Measurements from ENCODE around the gene FNDC3B. TPM values are rescaled to one million over a fixed set of nuclear protein-coding genes. Genes with fewer than 3 reads are reported as not detected.

The FNDC3B gene
- total RNA-seq, 2 donors from 2014 or later = 9.2 to 17.1 TPM

DNA sequence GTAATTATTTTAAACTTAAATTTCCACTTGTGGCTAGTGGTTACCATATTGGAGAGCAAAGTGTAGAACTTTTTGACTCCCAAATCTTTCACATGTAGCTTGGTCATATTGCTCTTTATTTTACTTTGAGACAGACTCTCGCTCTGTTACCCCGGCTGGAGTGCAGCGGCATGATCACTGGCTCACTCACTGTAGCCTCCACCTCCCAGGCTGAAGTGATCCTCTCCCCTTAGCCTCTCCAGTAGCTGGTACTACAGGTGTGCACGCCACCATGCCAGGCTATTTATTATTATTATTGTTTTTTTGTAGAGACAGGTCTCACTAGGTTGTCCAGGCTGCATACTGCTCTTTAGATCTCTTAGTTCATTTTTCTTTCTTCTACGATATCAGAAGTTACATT lies 3.9 kb downstream of the FNDC3B start:
- Mint-ChIP-seq H3K27ac (no peak overlapping the region), H3K9me3 (no peaks in the 10 kb centered on the region), H3K36me3 (peaks cover 5 to 11% of the 10 kb centered on the region in 2 donors)
- ATAC-seq (no peak), DNase-seq (ENCODE audit: low spot score in 2 of 2) (no peak)

DNA sequence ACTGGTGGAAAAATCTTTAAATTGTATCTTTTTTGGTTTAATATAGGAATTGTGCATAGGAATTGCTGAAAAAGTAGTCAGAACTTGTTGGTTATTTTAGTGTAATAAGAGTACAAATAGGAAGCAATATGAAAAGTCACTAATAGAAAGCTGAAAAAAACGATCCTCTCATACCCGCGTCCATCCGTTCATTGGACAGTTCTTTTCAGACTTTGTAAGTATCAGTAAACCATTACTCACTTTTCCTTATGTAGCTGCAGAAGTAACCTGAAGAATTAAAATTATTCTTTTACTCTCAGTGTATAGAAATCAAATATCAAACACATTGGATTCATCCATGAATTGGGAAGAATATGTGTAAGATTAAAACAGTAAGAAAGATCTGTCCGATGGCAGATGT lies 4.4 kb downstream of the FNDC3B start:
- Mint-ChIP-seq H3K36me3 (peaks cover 5 to 11% of the 10 kb centered on the region in 2 donors), H3K27ac (no peak overlapping the region), H3K9me3 (no peaks in the 10 kb centered on the region)
- DNase-seq (ENCODE audit: low spot score in 2 of 2) (no peak), ATAC-seq (no peak)

DNA sequence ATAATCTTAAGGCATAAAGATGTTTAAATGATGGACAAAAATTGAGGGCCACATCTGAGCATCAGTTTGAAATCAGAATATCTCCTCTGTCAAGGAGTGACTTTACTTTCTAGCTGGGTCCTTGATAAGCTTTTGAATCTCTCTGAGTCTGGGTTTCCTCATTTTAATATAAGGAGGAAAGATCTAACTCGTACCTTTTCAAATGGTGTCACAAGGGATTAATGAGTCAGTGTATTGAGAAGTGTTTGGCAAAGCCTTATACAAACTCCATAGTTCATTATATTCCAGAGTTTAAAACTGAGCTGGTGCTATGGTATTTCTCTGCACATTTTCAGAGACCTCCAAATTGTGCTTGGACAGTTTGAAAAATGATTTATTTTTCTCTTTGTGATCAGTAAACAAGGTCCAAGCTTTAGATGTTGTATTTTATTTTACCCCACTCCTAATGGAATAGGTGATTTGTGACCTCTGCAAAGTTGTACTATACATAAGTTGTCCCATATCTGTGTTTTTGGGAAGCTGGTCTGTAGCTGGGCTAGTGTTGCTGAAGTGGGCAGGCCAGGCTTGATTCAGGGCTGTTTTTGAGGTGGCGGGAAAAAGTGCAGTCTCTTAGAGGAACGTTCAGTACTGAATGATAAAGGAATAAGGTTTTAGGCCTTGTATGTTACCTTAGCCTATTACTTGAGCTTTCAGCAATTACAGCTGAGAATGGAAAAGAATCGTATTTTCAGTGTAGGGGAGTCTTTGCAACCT lies 5.6 kb downstream of the FNDC3B start:
- DNase-seq (ENCODE audit: low spot score in 2 of 2) (no peak), ATAC-seq (no peak)
- Mint-ChIP-seq H3K36me3 (peaks cover 4 to 9% of the 10 kb centered on the region in 2 donors), H3K9me3 (no peaks in the 10 kb centered on the region), H3K27ac (no peak overlapping the region)

GRCh38 chr3:172046268-172046915 lies 7.0 kb downstream of the FNDC3B start:
- Mint-ChIP-seq H3K27ac (no peak overlapping the region), H3K9me3 (no peaks in the 10 kb centered on the region), H3K36me3 (peaks cover 6 to 16% of the 10 kb centered on the region in 2 donors)
- peak; percentile 78 to 83 for ATAC-seq
- DNase-seq (ENCODE audit: low spot score in 2 of 2) = no peak

DNA sequence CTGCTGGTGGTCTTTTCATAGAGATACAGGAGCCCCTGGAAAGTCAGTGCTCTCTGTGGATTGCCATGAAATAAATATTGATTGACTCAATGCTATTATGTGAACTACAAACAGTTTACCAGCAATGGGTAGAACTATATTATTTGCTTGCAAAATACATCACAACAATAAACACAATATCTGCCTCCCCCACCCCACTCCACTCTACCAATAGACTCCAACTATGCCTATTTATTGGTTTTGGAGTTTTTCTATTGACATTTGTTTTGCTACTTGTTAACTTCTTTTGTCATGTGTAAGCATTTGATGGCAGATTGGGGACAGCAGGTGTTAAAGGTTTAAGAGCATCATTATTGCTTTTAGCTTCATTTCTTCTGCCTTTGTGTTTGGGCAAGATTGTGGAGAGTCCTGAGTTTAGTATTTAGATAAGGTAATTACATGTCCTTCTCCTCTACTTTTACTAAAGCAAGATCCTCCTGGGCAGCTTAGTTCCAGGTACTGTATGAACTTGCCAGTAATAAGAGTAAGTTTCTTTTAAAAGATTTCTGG lies 8.3 kb downstream of the FNDC3B start:
- DNase-seq (ENCODE audit: low spot score in 2 of 2) (no peak), ATAC-seq (no peak)
- Mint-ChIP-seq H3K36me3 (peaks cover 11 to 24% of the 10 kb centered on the region in 2 donors), H3K27ac (no peak overlapping the region), H3K9me3 (no peaks in the 10 kb centered on the region)

- no peaks in the 10 kb centered on the region for H3K9me3 Mint-ChIP-seq
- ATAC-seq = no peak
- no peak for DNase-seq (ENCODE audit: low spot score in 2 of 2)
- peaks cover 13 to 26% of the 10 kb centered on the region in 2 donors for H3K36me3 Mint-ChIP-seq
- H3K27ac Mint-ChIP-seq = no peak overlapping the region
Measured at GRCh38 chr3:172048599-172048998, 9.2 kb downstream of the FNDC3B start.

DNA sequence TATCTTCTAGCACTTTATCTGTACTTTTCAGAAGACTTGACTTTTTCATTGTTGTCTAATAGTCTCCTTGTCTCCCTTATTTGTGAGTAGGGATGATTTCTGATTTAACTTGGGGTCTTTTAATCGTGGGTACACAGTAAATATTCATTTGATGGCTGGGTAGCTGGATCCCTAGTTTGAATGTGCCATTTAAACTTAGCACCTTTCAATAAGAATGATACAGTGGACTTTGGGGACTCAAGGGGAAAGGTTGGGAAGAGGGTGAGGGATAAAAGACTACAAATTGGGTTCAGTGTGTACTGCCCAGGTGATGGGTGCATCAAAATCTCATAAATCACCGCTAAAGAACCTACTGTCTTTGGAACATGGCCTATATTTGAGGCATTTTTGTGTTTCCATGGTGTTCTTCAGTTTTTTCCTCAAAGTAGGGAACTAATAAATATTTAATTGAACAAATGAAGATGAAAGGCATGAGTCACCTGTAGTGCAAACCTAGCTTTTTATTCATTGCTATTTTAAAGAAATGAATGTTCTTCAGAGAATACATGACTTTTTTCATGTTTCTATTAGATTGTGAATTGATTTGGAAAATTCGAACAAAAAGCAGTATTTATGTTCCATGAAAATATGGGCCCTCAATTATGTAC lies 12.1 kb downstream of the FNDC3B start:
- Mint-ChIP-seq H3K9me3 (no peaks in the 10 kb centered on the region), H3K36me3 (peaks cover 13 to 31% of the 10 kb centered on the region in 2 donors), H3K27ac (no peak overlapping the region)
- ATAC-seq (no peak), DNase-seq (ENCODE audit: low spot score in 2 of 2) (no peak)

GRCh38 chr3:172051957-172052354 lies 12.6 kb downstream of the FNDC3B start:
- DNase-seq (ENCODE audit: low spot score in 2 of 2) (no peak), ATAC-seq (no peak)
- no peaks in the 10 kb centered on the region for H3K9me3 Mint-ChIP-seq
- H3K36me3 Mint-ChIP-seq = peaks cover 13 to 31% of the 10 kb centered on the region in 2 donors
- no peak overlapping the region for H3K27ac Mint-ChIP-seq

GRCh38 chr3:172052405-172052804 lies 13.0 kb downstream of the FNDC3B start:
- ATAC-seq (no peak), DNase-seq (ENCODE audit: low spot score in 2 of 2) (no peak)
- Mint-ChIP-seq H3K27ac (no peak overlapping the region), H3K9me3 (no peaks in the 10 kb centered on the region), H3K36me3 (peaks cover 13 to 31% of the 10 kb centered on the region in 2 donors)

- Mint-ChIP-seq H3K27ac (no peak overlapping the region), H3K9me3 (no peaks in the 10 kb centered on the region), H3K36me3 (peaks cover 13 to 25% of the 10 kb centered on the region in 2 donors)
- DNase-seq (ENCODE audit: low spot score in 2 of 2) = no peak
- no peak for ATAC-seq
Measured at GRCh38 chr3:172054115-172054764, 14.9 kb downstream of the FNDC3B start.

- ATAC-seq (no peak), DNase-seq (ENCODE audit: low spot score in 2 of 2) (no peak)
- peaks cover 7 to 15% of the 10 kb centered on the region in 2 donors for H3K36me3 Mint-ChIP-seq
- no peaks in the 10 kb centered on the region for H3K9me3 Mint-ChIP-seq
- H3K27ac Mint-ChIP-seq = no peak overlapping the region
Measured at GRCh38 chr3:172056416-172056815, 17.0 kb downstream of the FNDC3B start.

- H3K9me3 Mint-ChIP-seq = no peaks in the 10 kb centered on the region
- DNase-seq (ENCODE audit: low spot score in 2 of 2) = no peak
- H3K27ac Mint-ChIP-seq = no peak overlapping the region
- peaks cover 7 to 12% of the 10 kb centered on the region in 2 donors for H3K36me3 Mint-ChIP-seq
- ATAC-seq = no peak
Measured at GRCh38 chr3:172057059-172057458, 17.7 kb downstream of the FNDC3B start.

GRCh38 chr3:172057624-172058327 lies 18.4 kb downstream of the FNDC3B start:
- Mint-ChIP-seq H3K36me3 (peaks cover under 1 to 7% of the 10 kb centered on the region in 2 donors), H3K9me3 (no peaks in the 10 kb centered on the region), H3K27ac (no peak overlapping the region)
- no peak for DNase-seq (ENCODE audit: low spot score in 2 of 2)
- no peak for ATAC-seq

GRCh38 chr3:172059532-172059931 lies 20.2 kb downstream of the FNDC3B start:
- peaks cover 8 to 23% of the 10 kb centered on the region in 2 donors for H3K36me3 Mint-ChIP-seq
- DNase-seq (ENCODE audit: low spot score in 2 of 2) (no peak), ATAC-seq (no peak)
- no peak overlapping the region for H3K27ac Mint-ChIP-seq
- peaks cover 0 to 7% of the 10 kb centered on the region in 2 donors for H3K9me3 Mint-ChIP-seq

DNA sequence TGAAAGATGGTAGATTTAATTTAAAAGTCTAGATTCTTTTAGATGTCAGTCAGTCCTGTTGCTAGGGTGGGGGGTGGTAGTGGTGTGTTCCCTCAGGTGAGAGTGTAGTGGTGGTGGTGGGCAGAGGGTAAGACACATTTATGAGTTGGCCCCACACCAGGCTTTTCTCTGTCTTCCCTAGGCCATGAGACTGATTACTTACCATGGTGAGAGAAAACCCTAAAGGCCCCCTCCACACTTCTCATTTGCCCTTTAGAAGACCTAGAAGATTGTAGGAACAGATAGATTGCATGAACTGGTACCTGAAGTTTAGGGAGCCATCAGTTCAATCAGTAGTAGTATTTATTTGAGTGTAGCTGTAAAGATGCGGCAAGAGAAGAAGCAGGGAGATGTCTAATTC lies 20.9 kb downstream of the FNDC3B start:
- DNase-seq (ENCODE audit: low spot score in 2 of 2) = no peak
- peaks cover 0 to 7% of the 10 kb centered on the region in 2 donors for H3K9me3 Mint-ChIP-seq
- ATAC-seq = no peak
- peaks cover 8 to 26% of the 10 kb centered on the region in 2 donors for H3K36me3 Mint-ChIP-seq
- H3K27ac Mint-ChIP-seq = no peak overlapping the region

GRCh38 chr3:172061724-172062184 lies 22.4 kb downstream of the FNDC3B start:
- Mint-ChIP-seq H3K27ac (no peak overlapping the region), H3K9me3 (peaks cover 0 to 7% of the 10 kb centered on the region in 2 donors), H3K36me3 (peaks cover 8 to 23% of the 10 kb centered on the region in 2 donors)
- DNase-seq (ENCODE audit: low spot score in 2 of 2) (no peak), ATAC-seq (peak in 1 of 2 donors; percentile 61)

All from activated naive CD4-positive, alpha-beta T cell treated with anti-CD3 and anti-CD28 coated beads, Interleukin-2, amount 50 U/mL, for 72 hours (primary cell).